IMR-90 (cell line): ENCODE results near the gene NMNAT1.

ENCODE experiments used
- BHLHE40 ChIP-seq: fragments of 150-350 bp; IDR thresholded peaks from 2 replicates; pipeline ENCODE4 v1.6.1; 2016; ENCODE audit warnings: mild to moderate bottlenecking, low read depth, low read length
- CEBPB ChIP-seq: IDR thresholded peaks from 2 replicates; pipeline ENCODE4 v1.6.1; 2012; ENCODE audit warnings: low read depth, low read length, improper control_type of control experiment
- CHD1 ChIP-seq: IDR thresholded peaks from 2 replicates; pipeline ENCODE4 v1.6.1; 2012; ENCODE audit warnings: low read depth, low read length, improper control_type of control experiment
- MAZ ChIP-seq: IDR thresholded peaks from 2 replicates; pipeline ENCODE4 v1.6.1; 2012; ENCODE audit warnings: low read depth, mild to moderate bottlenecking, low read length, improper control_type of control experiment, moderate library complexity, borderline replicate concordance
- MXI1 ChIP-seq: IDR thresholded peaks from 2 replicates; pipeline ENCODE4 v1.6.1; 2012; ENCODE audit warnings: low read depth, mild to moderate bottlenecking, low read length, moderate library complexity, borderline replicate concordance
- POLR2A ChIP-seq: IDR thresholded peaks from 2 replicates; pipeline ENCODE4 v1.6.1; 2012; ENCODE audit warnings: mild to moderate bottlenecking, low read depth, low read length
- RAD21 ChIP-seq: IDR thresholded peaks from 2 replicates; pipeline ENCODE4 v1.6.1; 2012; ENCODE audit warnings: low read length, improper control_type of control experiment
- RCOR1 ChIP-seq: IDR thresholded peaks from 2 replicates; pipeline ENCODE4 v1.6.1; 2012; ENCODE audit warnings: mild to moderate bottlenecking, low read length, improper control_type of control experiment; ENCODE audit not compliant: insufficient replicate concordance
- SMC3 ChIP-seq: fragments of 150-350 bp; IDR thresholded peaks from 2 replicates; pipeline ENCODE4 v1.6.1; 2016; ENCODE audit warnings: low read depth, mild to moderate bottlenecking, antibody characterized with exemption, low read length, moderate library complexity
- TF ChIP-seq, protein P1 (sequence below): conservative IDR thresholded peaks from 2 replicates; pipeline ENCODE4 v1.5.1; 2012; ENCODE audit warnings: mild to moderate bottlenecking, low read depth, low read length, improper control_type of control experiment
- TF ChIP-seq, protein P2 (sequence below): fragments of 150-350 bp; IDR thresholded peaks from 2 replicates; pipeline ENCODE4 v1.6.1; 2017; ENCODE audit warnings: mild to moderate bottlenecking, antibody characterized with exemption, low read length, low read depth
- TF ChIP-seq, protein P3 (sequence below): fragments of 150-350 bp; IDR thresholded peaks from 2 replicates; pipeline ENCODE4 v1.6.1; 2016; ENCODE audit warnings: low read depth, mild to moderate bottlenecking, low read length, moderate library complexity, borderline replicate concordance

DNA sequence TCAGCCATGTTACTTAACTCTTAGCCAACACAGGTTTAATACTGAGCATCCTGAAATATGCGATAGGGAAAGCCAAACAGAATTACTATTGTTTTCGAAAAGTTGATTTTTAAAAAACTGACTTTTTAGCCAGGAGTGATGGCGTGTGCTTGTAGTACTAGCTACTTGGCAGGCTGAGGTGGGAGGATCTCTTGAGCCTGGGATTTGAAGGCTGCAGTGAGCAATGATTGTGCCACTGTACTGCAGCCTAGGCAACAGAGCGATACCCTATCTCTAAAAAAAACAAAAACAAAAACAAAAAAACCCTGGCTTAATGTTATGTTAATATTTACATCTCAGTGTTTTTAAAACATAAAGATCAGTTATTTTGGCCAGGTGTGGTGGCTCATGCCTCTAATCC lies 16.7 kb downstream of the NMNAT1 start:
- TF ChIP-seq POLR2A (no peak), SMC3 (no peak), RAD21 (no peak), CEBPB (no peak), RCOR1 (no peak), CHD1 (no peak), BHLHE40 (no peak), MXI1 (no peak), MAZ (no peak)
- TF ChIP-seq, protein P1, sequence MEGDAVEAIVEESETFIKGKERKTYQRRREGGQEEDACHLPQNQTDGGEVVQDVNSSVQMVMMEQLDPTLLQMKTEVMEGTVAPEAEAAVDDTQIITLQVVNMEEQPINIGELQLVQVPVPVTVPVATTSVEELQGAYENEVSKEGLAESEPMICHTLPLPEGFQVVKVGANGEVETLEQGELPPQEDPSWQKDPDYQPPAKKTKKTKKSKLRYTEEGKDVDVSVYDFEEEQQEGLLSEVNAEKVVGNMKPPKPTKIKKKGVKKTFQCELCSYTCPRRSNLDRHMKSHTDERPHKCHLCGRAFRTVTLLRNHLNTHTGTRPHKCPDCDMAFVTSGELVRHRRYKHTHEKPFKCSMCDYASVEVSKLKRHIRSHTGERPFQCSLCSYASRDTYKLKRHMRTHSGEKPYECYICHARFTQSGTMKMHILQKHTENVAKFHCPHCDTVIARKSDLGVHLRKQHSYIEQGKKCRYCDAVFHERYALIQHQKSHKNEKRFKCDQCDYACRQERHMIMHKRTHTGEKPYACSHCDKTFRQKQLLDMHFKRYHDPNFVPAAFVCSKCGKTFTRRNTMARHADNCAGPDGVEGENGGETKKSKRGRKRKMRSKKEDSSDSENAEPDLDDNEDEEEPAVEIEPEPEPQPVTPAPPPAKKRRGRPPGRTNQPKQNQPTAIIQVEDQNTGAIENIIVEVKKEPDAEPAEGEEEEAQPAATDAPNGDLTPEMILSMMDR, result no peak
- TF ChIP-seq, protein P2, sequence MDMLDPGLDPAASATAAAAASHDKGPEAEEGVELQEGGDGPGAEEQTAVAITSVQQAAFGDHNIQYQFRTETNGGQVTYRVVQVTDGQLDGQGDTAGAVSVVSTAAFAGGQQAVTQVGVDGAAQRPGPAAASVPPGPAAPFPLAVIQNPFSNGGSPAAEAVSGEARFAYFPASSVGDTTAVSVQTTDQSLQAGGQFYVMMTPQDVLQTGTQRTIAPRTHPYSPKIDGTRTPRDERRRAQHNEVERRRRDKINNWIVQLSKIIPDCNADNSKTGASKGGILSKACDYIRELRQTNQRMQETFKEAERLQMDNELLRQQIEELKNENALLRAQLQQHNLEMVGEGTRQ, result no peak
- TF ChIP-seq, protein P3, sequence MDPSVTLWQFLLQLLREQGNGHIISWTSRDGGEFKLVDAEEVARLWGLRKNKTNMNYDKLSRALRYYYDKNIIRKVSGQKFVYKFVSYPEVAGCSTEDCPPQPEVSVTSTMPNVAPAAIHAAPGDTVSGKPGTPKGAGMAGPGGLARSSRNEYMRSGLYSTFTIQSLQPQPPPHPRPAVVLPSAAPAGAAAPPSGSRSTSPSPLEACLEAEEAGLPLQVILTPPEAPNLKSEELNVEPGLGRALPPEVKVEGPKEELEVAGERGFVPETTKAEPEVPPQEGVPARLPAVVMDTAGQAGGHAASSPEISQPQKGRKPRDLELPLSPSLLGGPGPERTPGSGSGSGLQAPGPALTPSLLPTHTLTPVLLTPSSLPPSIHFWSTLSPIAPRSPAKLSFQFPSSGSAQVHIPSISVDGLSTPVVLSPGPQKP, result no peak
